Measurements from ENCODE around the gene ITPRID1.
A peak's percentile ranks its signal among the peaks of the same experiment; 100 is the strongest.
"Not testable (repeated sequence)": the region's sequence is repeated elsewhere in the genome, so short reads cannot be mapped to it uniquely, and the experiment has no call there.

The ITPRID1 gene

DNA sequence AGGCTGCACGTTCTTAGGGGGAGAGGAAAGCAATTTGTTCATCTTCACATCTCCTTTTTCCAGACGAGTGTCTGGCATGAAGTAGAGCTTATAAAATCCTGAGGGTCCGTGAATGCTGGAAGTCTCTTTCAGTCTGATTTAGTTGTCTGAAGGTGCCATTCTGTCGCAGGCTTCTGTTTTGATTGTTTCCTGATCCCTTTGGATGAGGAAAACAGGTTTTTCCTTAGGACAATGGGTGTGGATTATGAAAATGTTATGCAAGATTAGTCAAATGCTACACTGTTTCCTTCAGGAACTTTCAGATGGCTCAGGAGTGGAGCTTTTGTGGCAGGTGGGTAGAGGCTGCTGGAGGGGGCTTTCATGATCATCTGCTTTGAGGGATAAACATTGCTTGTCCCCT lies at the start of gene ITPRID1:
Gene ITPRID1, plus strand, starts transcription at position 301 of the 400 bp plus-strand sequence. CDS start 38,935 bp downstream, outside the sequence.
- DNase-seq, result no peak

DNA sequence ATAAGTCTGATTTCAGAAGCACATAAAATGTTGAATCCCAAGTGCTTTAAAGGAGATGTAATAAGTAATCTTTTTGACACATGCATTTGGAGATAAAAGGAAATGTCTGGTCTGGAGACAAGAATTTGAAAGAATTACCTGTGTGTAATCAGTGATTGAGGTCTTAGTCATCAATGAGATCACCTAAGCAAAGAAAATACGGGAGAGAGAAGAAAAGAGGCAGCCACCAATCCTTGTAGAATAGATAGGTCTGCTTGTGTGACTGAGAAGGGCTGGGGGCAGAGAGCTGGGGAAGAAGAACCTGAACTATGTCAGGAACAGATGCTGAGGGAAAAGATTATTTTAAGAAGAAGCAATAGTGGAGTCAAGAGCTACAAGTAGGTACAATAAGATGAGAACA lies 49.3 kb upstream of the ITPRID1 start:
- no peak for DNase-seq

DNA sequence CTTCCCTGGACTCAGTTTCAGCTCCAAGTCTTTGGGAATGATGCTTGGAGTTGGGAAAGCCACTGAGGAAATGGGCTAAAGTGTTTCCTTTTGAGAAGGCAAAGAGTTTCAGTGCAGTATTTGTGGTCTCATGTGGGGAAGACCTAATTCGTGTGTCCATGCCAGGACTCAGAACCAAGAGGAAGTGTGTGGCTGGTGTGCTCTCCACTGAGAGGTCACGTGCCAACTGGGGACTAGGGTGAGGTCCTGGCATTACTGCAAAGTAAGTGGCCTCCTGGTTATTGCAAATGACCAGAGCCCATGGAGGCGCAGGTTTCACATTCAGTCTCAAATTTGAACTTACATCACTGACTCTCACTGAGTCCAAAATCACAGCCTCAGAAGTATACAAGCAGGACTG lies 48.6 kb upstream of the ITPRID1 start:
- no peak for DNase-seq

DNA sequence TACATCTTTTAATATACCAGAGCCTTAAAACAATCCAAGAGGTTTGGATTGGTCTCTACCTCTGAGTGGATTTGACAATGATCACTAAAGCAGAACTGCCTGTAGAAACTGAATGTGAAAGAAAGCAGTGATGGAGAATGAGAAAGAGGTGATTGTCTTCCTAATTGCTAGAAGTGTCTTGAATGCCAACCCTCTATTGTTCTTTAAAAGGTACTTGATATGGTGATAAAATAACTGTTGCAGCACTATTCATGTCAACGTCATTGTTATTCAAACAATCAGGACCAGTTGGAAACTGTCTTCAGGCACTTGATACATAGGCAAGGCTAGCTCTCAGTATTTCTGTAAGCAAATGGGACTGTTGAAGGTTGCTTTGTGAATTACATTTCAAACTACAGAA lies 47.9 kb upstream of the ITPRID1 start:
- DNase-seq, result no peak

DNA sequence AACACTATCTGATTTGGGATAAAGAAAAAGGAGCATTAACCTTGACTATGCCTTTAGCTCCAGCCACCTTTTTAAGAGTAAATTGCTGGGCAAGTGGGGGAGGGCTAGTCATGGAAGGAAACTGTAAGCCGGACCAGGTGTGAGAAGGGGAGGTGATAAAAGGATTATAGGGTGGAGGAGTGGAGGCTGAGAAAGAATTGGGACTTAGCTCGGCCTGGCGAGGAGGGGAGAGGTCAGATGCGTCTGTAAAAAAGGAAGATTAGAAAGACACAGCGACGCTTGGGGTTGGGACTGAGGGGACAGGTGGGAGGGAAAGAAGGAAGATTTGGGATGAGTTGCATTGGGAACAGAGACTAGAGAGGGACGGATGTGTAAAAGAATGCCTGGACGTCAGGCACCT lies 43.0 kb upstream of the ITPRID1 start:
- DNase-seq, result not testable (repeated sequence)

DNA sequence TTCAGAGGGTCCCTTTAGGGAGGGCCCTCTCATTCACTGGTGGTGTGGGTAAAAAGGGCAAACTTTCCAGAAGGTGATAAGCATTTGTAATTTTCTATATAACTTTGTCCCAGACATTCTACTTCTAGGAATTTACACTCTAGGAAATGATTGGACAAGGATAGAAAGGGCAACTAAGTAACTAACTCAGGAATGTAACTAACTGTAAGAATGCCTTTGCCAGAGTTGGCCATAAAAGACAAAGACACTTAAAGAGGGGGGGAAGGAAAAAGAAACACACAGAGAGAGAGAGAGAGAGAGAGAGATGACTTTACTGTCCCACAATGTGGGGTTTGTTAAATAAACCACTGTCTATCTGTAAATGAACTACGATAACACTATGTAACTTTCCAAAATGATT lies 38.5 kb upstream of the ITPRID1 start:
- DNase-seq, result no peak

DNA sequence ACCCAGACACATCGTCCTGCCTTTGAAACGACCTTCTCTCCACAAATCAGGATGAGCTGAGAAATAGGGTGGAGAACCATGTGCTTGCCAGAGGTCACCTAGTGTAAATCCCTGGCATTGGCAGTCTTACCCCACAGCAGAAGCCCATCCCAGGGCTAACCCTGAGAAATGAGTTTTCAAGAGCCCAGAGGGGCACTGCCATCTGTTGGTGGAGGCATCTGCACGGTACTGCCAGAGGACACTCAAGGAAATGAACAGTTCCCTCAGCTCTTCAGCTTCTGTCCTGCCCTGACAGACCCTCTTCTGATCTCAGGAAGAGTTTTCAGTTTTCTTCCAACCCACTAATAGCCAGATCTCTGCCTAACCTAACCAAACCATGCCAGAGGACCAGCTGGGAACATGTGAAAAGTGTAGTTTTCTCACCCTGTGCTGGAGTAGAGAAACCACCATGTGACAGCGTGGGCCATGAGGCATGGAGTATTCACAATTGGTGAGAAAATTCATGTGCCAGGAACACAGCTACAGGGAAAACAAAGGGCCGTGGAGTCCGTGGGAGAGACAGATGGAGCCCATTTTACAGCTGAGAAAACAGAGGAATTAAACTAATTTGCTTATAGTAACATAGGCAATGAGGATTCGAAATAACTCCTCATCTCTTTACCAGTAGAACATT lies 37.7 kb upstream of the ITPRID1 start:
- no peak for DNase-seq

DNA sequence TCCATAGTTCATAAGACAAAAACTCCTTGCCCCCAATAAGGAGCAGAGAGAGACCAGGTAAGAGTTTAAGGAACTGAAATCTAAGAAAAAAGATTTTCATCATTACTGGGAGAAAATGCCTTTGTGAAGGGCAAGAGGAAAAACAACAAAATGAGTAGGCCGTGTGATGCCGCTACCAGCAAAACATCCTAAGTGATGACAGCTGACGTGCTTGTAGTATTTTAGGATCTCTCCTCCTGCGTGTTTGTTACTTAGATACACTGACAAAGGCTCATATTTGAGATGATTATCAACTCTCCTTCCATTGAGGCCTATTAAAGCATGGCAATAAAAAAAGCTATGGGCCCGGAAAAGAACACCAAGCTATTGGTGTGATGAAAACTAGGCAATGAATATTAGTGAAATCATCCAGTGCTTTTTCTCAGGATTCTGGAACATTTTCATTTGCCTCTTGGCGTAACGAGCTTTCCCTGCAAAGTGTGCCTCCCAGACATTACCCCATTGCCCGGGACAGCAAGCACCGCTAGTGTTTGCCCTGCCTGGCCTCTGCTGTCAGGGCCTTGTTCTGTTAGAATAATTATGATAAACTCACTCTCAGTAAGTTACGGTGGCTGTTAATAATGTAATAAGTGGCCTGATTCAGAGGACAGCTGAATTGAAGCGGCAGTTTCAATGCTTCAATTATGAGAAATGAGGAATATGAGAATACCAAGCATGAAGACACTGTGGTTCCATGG lies 36.8 kb upstream of the ITPRID1 start:
- DNase-seq, result no peak

DNA sequence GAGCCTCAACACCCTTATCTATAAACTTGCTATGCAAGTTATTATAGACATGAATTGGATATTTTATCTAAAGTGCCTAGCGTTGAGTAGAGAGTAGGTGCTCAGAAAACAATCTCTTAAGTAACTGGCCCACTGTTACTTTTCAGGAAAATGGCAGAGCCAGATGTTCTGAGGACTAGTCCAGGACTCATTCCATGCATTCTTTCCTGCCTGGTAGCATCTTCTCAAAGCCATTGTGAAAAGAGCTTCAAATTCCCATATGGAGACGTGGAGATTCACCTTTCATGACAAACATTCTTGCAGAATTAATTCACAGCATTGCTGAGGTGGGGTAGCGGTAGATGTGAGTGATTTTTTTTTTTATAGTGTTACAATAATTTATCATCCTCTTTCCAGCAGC lies 35.9 kb upstream of the ITPRID1 start:
- no peak for DNase-seq

DNA sequence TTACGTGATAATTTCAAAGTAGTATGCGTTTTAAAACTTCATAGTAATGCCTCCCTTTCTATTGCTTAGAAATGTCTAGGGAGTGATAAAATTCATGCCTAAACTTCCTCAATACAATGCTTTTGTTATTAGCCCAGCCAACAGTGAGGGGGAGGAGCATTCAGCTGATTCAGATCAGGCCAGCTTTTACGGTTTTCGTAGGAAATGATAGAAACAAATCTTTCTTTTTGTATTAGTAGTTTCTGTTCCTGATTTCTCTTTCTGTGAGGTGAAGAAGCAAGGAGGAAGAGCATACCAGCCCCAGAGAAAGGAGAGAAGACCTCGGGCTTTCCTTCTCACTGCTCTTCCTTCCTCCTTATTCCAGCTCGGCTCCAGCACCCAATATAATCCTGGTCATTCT lies 35.2 kb upstream of the ITPRID1 start:
- no peak for DNase-seq

DNA sequence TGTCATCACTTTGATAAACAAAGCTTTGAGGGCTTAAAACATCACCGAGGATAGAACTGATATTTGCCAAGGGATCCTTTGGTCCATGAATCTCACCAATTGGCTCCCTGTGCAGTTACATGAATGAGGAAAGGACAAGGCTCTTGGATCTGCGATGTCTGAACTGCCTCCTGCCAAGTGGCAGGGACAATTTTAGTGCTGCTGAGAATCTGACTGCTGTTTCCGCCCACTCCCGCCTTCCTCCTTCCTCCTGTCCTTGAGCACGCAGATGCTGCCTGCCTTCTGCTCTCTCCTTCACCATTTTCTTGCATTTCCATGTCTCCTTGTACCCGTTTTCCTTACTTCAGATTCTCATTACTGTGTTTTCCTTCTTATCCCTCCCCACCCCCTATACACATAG lies 26.8 kb upstream of the ITPRID1 start:
- no peak for DNase-seq

DNA sequence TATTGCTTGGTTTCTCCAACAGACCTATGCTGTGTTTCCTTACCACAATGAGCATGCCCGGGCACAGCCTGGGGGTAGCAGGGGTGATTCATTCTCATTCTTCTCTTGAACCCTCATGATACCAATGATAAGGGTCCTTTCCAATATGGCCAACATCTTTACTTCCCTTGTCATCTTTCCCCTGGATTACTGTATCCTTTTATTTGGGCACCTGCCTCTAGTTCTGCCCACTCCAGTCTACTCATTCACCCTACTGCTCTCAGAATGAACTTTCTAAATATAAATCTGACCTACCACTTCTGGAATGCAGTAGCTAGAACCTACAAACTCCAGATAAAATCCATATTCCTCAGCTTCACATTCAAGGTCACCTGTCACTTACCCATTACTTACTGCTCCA lies 26.4 kb upstream of the ITPRID1 start:
- no peak for DNase-seq

DNA sequence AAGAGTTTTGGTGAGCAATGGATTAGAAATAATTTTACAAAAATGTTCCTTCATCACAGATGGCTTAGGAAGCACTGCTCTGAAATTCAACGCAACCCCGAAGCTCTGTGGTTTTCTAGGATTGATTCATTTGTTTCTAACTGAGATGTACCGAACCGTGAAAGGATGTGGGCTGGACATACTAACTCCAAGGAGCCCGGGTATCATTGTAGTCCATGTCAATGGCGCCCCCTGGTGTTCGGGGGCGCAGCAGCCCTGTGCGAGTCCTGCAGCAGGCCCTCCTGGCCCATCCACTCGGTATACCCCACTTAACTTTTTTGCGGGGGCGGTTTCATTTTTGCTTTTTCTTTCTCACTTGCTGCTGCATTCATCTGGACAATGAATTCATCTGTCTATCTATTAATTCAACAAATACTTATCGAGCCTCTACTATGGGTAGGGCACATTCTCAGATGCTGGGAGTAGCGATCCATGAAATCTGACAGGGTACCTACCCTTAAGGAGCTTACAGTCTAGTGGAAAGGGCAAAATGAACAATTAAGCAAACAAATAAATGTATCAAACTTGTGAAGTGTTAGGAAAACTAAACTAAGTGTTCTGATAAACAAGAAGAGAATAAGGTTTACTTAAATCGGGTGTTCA lies 25.2 kb upstream of the ITPRID1 start:
- peak; percentile 63 for DNase-seq

DNA sequence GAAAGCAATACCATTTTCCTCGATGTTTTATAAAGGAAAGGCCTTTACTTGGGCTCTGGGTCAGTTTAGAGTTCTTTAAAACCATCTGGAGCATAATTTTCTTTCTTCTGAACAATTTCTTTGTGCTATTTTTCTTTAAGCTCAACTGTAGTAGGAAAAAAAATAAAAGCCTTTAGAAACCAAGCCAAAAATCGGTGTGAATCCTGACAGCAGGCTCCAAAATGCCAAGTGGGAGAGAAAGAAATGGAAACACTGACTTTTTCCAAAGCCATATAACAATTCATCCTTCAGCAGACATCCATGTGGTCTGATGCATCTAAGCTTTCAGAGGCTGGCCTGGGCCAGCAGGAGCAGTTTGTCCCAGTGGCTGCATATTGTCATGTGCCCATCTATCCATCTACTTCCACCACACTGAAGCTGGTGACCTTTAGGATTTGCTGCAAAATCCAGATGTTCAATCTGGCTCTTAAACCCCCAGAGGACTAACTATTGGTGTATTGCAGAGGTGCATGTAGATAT lies 23.0 kb upstream of the ITPRID1 start:
- DNase-seq, result no peak

DNA sequence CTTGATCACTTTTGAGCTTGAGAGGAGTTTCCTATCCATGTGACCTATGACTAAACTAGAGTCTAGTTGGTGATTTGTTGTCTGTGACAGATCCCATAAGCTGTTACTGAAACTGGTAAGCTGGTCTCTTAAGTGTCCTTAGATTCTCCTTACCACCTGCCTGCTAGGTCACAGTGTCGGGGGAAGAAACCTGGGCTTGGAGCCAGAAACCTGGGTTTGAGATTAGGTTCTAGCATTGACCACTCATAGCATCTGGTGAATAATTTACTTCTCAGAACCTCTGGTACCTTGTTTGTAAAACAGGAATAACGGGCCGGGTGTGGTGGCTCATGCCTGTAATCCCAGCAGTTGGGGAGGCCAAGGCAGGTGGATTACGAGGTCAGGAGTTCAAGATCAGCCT lies 21.8 kb upstream of the ITPRID1 start:
- no peak for DNase-seq

DNA sequence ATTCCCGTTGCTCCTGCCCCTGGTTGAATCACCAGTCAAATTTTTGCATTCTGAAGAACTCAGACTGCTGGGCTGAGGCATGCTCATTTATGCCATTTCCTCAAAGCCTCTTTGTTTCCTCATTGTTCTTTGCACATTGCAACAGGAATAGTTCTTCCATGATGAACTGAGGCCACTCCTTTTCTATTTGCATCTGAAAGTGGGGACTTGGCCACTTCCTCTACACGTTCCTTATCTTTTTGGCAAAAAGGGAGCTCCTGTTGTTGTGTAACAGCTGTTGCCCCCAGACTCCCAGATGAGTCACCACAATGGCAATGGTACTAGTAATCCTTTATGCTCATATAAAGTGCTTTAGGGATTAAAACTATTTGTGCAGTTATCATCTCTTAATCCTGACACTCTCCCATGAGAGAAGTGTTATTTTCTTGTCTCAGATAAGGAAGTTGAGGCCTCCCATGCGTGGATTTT lies 20.1 kb upstream of the ITPRID1 start:
- no peak for DNase-seq

DNA sequence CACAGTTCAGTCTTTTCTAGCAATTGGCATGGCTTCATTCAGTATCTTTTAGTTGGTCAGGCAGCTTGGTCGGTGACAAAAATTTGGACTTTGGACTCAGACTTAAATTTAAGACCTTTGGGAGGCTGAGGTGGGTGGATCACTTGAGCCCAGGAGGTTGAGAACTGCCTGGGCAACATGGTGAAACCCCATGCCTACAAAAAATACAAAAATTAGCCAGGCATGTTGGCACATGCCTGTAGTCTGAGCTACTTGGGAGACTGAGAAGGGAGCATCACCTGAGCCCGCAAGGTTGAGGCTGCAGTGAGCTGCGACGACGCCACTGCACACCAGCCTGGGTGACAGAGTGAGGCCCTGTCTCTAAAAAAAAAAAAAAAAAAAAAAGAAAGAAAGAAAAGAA lies 19.5 kb upstream of the ITPRID1 start:
- DNase-seq, result no peak

DNA sequence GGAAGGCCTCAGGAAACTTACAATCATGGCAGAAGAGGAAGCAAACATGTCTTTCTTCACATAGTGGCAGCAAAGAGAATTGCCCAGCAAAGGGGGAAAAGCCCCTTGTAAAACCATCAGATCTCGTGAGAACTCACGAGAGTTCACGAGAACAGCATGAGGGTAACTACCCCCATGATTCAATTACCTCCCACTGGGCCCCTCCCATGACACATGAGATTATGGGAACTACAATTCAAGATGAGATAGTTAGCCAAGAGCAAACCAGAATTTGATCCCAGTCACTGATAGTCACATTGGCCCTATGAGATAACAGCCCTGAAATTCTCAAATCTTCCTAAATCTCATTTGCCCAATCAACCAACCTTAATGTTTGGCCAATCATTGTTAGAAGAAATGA lies 18.2 kb upstream of the ITPRID1 start:
- DNase-seq, result no peak

DNA sequence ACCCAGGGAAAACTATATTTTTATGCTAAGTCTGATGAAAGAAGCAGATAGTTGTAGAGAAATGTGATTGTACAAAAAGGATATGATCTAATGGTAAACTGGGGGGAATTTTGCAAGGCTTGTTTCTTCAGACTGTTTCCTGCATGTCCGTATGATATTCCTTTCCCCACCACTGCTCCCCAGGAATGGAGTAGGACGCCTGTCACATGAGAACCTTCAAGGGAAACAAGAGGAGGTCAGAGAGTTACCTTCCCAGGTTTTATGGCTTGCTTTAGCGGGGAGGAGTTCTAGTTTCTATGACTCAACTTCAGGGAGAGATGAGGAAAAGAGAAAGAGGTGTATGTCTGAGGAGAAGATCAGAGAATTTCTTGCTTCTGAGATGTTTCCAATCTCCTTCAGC lies 16.4 kb upstream of the ITPRID1 start:
- DNase-seq, result no peak

DNA sequence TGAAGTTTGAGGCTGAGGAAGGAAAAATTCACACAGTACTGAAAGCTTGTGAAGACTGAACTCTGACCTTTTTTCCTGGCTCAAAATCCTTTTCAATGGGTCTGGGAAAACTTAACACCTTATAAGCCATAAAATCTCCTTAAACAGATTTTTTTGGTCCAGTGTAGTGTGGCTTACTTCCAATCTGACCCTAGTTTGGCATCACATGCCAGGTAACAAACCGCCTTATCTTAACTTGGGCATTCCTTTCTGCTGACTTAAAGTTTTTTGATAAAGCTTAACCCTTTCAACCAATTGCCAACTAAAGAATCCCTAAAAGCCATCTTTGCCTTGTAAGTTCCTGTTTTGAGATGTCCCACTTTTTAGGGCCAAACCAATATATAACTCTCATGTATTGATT lies 13.2 kb upstream of the ITPRID1 start:
- DNase-seq, result no peak

DNA sequence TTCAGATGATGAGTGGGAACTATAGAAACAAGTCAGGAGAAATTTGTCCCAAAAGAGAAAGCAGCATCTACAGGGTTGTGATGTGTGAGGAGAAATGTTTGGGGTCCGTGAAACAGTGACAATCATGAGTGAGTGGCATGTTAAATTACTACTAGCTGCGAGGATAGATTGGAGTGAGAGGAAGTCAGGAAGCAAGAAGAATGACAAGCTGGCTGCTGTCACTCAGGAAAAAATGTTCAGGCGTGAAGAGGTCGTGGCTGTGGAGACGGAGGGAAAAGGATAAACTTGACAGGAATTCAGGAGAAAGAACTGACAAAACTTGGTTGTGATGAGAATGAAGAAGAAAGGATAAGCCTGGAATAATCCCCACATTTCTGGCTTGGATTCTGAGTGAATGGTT lies 5.1 kb upstream of the ITPRID1 start:
- DNase-seq, result no peak

DNA sequence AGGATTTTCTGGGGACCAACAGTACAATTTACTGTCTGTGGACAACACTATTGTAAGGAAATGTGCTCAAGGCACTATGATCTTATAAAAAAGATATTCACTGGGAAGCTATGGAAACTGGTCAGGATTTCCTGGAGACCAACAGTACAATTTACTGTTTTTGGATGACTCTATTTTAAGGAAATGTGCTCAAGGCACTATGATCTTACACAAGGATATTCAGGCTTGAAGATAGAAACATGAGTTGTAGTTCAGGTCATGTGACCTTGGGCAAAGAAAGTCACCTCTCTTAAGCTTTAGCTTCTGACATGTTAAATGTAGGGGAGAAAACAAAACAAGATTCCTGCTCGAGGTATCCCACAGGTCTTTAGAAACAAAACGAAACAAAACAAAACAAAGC lies 1.7 kb upstream of the ITPRID1 start:
- DNase-seq, result no peak

DNA sequence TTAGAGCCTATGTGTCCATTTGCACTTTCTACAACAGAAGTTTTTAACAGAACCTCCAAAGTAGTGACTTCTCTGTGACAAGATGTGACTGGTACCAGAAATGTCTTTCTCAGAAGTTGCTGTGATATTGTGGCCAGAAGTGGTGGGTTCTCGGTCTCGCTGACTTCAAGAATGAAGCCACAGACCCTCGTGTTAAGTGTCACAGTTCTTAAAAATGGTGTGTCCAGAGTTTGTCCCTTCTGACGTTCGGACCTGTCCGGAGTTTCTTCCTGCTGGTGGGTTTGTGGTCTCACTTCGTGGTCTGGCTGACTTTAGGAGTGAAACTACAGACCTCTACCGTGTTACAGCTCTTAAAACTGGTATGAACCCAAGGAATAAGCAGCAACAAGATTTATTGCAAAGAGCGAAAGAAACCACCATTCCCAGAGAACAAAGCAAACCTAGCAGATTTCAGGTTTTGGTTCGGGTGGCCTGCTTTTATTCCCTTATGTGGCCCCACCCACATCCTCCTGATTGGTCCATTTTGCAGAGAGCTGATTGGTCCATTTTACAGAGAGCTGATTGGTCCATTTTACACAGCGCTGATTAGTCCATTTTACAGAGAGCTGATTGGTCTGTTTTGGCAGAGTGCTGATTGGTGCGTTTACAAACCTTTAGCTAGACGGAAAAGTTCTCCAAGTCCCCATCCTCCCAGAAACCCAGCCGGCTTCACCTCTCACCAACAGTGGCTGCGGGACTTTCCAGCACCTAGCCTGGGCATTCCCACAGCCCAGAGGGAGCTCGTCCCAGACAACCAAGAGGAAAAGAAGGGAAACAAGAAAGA lies 3.0 kb downstream of the ITPRID1 start:
- no peak for DNase-seq
